K562 (cell line): ENCODE data around the gene CAAP1. TPM values are rescaled to one million over a fixed set of nuclear protein-coding genes. Genes with fewer than 3 reads are reported as not detected.

Experiments
- ATAC-seq: fragments of 200-7000 bp; cut with Tn5 transposase; 3 replicates; pipeline ENCODE4 v1.9.1; 2020; ENCODE audit warnings: moderate library complexity
- BruUV-seq: library from RNA; stranded (reverse); fragments of 400-500 nt; replicated peaks from 2 replicates; lab custom pipeline; 2021; lab: Mats Ljungman, UMichigan
- CTCF ChIA-PET: fragments of 300-600 bp; formaldehyde crosslinking; extraction: SDS; loops from one replicate; lab custom pipeline; 2021; ENCODE audit warnings: low intra/inter-chr PET ratio; lab: Yijun Ruan, JAX
- POLR2A ChIA-PET: fragments of 300-600, 350-650 bp; sonication (Branson Sonifier 250); formaldehyde crosslinking; extraction: SDS; loops from one replicate; lab custom pipeline; 2021; ENCODE audit warnings: antibody characterized with exemption, inconsistent platforms; lab: Yijun Ruan, JAX
- DNase-seq, 4 experiments: peaks; one replicate each; pipeline versions ENCODE4 v3.0.0 to v3.0.0-alpha.2; 2011 to 2018; ENCODE audit warnings: low spot score in 3 of 4, mixed read lengths in 3 of 4; ENCODE audit errors: extremely low read depth in 1 of 4
- FAIRE-seq: peaks from 2 replicates; lab custom pipeline; 2011; peaks lifted over from hg19 to GRCh38; lab: Jason Lieb, UNC
- H2AFZ ChIP-seq: 2 replicates; pipeline ENCODE4 v1.6.0; 2011; ENCODE audit warnings: low read depth, low read length, control low read depth, inconsistent platforms
- H3K27ac ChIP-seq: fragments of 200-600 bp; 3 replicates; pipeline ENCODE4 v1.8.0; 2011; ENCODE audit warnings: low read depth, mild to moderate bottlenecking, control low read depth, inconsistent platforms, low read length, moderate library complexity, mixed read lengths; ENCODE audit errors: extremely low read depth
- H3K27me3 ChIP-seq, 2 experiments: fragments of 300-600 bp in 1 of 2; 2 replicates in 1 of 2; 3 replicates in 1 of 2; pipeline versions ENCODE4 v1.6.0 to v1.8.0; 2011; ENCODE audit warnings: inconsistent platforms in 2 of 2, low read length in 2 of 2, mild to moderate bottlenecking in 1 of 2, mixed read lengths in 1 of 2, moderate library complexity in 1 of 2; ENCODE audit not compliant: control insufficient read depth in 2 of 2, insufficient read depth in 2 of 2
- H3K36me3 ChIP-seq: fragments of 300-600 bp; 3 replicates; pipeline ENCODE4 v1.8.0; 2011; ENCODE audit warnings: mild to moderate bottlenecking, low read length, inconsistent platforms; ENCODE audit not compliant: control insufficient read depth, insufficient read depth
- H3K4me1 ChIP-seq, 2 experiments: fragments of 200-600 bp in 1 of 2; replicated peaks in 1 of 2; 2 replicates in 1 of 2; 3 replicates in 1 of 2; pipeline versions ENCODE4 v1.5.1 to v1.8.0; 2011; ENCODE audit warnings: inconsistent platforms in 2 of 2, low read length in 2 of 2, mild to moderate bottlenecking in 1 of 2, mixed read lengths in 1 of 2, moderate library complexity in 1 of 2; ENCODE audit not compliant: control insufficient read depth in 2 of 2, insufficient read depth in 2 of 2
- H3K4me2 ChIP-seq: 2 replicates; pipeline ENCODE4 v1.6.1; 2011; ENCODE audit warnings: low read length, control low read depth, inconsistent platforms, mixed read lengths; ENCODE audit not compliant: insufficient read depth
- H3K4me3 ChIP-seq: fragments of 200-600 bp; sonication (generic), shearing (Covaris generic); 2 replicates; pipeline ENCODE4 v1.5.1; 2016; ENCODE audit warnings: control low read depth, inconsistent platforms
- H3K79me2 ChIP-seq: fragments of 200-600 bp; 3 replicates; pipeline ENCODE4 v1.8.0; 2011; ENCODE audit warnings: low read length, inconsistent platforms; ENCODE audit not compliant: control insufficient read depth, insufficient read depth
- H3K9ac ChIP-seq, 2 experiments: 2 replicates each; pipeline versions ENCODE4 v1.6.0 to v1.6.1; 2011; ENCODE audit warnings: low read depth in 2 of 2, low read length in 2 of 2, control low read depth in 1 of 2, inconsistent platforms in 1 of 2, mild to moderate bottlenecking in 1 of 2, mixed read lengths in 1 of 2; ENCODE audit not compliant: insufficient read depth in 1 of 2
- H3K9me1 ChIP-seq: one replicate; pipeline ENCODE4 v1.6.0; 2011; ENCODE audit warnings: inconsistent platforms, mild to moderate bottlenecking, low read length, moderate library complexity; ENCODE audit not compliant: control insufficient read depth, insufficient read depth
- H3K9me3 ChIP-seq: replicated peaks from 2 replicates; pipeline ENCODE4 v1.5.1; 2011; ENCODE audit warnings: low read depth, low read length, inconsistent platforms; ENCODE audit not compliant: control insufficient read depth, insufficient read depth
- H4K20me1 ChIP-seq: replicated peaks from 2 replicates; pipeline ENCODE4 v1.6.1; 2011; ENCODE audit warnings: low read length, inconsistent platforms, mixed read lengths; ENCODE audit not compliant: control insufficient read depth, insufficient read depth
- HMG20A ChIP-seq: fragments of 450-650 bp; formaldehyde crosslinking; conservative IDR thresholded peaks from 2 replicates; pipeline ENCODE4 v1.4.0; 2020; ENCODE audit warnings: mild to moderate bottlenecking, mixed read lengths
- L3MBTL2 ChIP-seq: fragments of 450-650 bp; IDR thresholded peaks from 2 replicates; pipeline ENCODE4 v1.6.1; 2016; ENCODE audit warnings: mild to moderate bottlenecking, moderate library complexity
- MCM2 ChIP-seq: fragments of 450-650 bp; IDR thresholded peaks from 2 replicates; pipeline ENCODE4 v1.6.1; 2017; ENCODE audit warnings: low read depth, mild to moderate bottlenecking
- MYNN ChIP-seq, 2 experiments: sonication (generic); formaldehyde crosslinking in 1 of 2; IDR thresholded peaks; 2 replicates each; pipeline versions ENCODE4 v1.5.0 to v1.6.1; 2016 to 2020; ENCODE audit warnings: antibody characterized with exemption in 1 of 2, missing genetic modification reagents in 1 of 2
- NR0B1 ChIP-seq: fragments of 450-650 bp; IDR thresholded peaks from one replicate; pipeline ENCODE4 v1.6.1; 2018; ENCODE audit warnings: mild to moderate bottlenecking, moderate library complexity; ENCODE audit not compliant: partially characterized antibody
- TAL1 ChIP-seq: fragments of 450-650 bp; IDR thresholded peaks from 2 replicates; pipeline ENCODE4 v1.6.1; 2016; ENCODE audit warnings: mild to moderate bottlenecking
- TCF7 ChIP-seq: sonication (generic); IDR thresholded peaks from 2 replicates; pipeline ENCODE4 v1.6.1; 2016; ENCODE audit warnings: antibody characterized with exemption, borderline replicate concordance
- ZKSCAN1 ChIP-seq: fragments of 150-350 bp; IDR thresholded peaks from 2 replicates; pipeline ENCODE4 v1.6.1; 2016; ENCODE audit warnings: low read depth, low read length
- ZNF174 ChIP-seq: fragments of 250-450 bp; sonication (Bioruptor Pico); IDR thresholded peaks from 2 replicates; pipeline ENCODE4 v1.4.0; 2020; ENCODE audit warnings: mild to moderate bottlenecking
- WGBS: fragments of 100-300 bp; shearing (Covaris generic); methylation state at CpG from one replicate; pipeline ENCODE4 v1.1.6; 2016; ENCODE audit warnings: low coverage, mixed read lengths; ENCODE audit not compliant: insufficient coverage; ENCODE audit errors: missing lambda C conversion rate; 5-methylcytosine and 5-hydroxymethylcytosine counted together
- in situ Hi-C: fragments of 300-500 bp; cut with MboI; formaldehyde crosslinking; loops from 4 replicates; pipeline ENCODE4 v1.15.0; 2018; ENCODE audit warnings: inconsistent platforms, mixed read lengths
- intact Hi-C: fragments of 100-400 bp; cut with micrococcal nuclease; formaldehyde crosslinking; loops from 2 replicates; pipeline ENCODE4 v1.14.2; 2022
- polyA plus RNA-seq, 8 experiments: library from polyadenylated mRNA; depleted of rRNA in 4 of 8; stranded (reverse) in 5 of 8; unstranded in 3 of 8; fragments of >200 nt; fragmentation: Nextera tagmentation in 2 of 8; fragmentation: Illumina TruSeq in 1 of 8; extraction: Ambion mirVana in 2 of 8; extraction: Trizol in 1 of 8; gene quantifications; 2 replicates each; pipeline versions ENCODE4 v1.2.1 to v1.2.3, GENCODE V29; 2011 to 2014; ENCODE audit warnings: inconsistent platforms in 1 of 8, missing spikeins in 1 of 8
- total RNA-seq, 7 experiments: library from RNA; depleted of rRNA in 6 of 7; stranded (reverse); fragments of >200 nt in 6 of 7; fragmentation: Illumina TruSeq in 2 of 7; extraction: Trizol in 2 of 7; gene quantifications; 2 replicates each; pipeline versions ENCODE4 v1.2.1 to v1.2.3, GENCODE V29; 2011 to 2021; ENCODE audit warnings: low replicate concordance in 1 of 7
- TF ChIP-seq, protein P1 (sequence below), 3 experiments: fragments of 200-800 bp in 1 of 3; sonication (Bioruptor generic) in 1 of 3; sonication (generic) in 1 of 3; formaldehyde crosslinking in 1 of 3; IDR thresholded peaks; 2 replicates each; pipeline versions ENCODE4 v1.6.1 to v1.8.0; 2016 to 2022; ENCODE audit warnings: mild to moderate bottlenecking in 2 of 3, missing compliant biosample characterization in 2 of 3, missing genetic modification characterization in 2 of 3, missing genetic modification reagents in 1 of 3
- TF ChIP-seq, protein P2 (sequence below): sonication (generic); formaldehyde crosslinking; IDR thresholded peaks from 2 replicates; pipeline ENCODE4 v1.8.0; 2023; ENCODE audit warnings: mild to moderate bottlenecking, missing genetic modification reagents

CAAP1 gene
- total and polyA plus RNA-seq, 9 of the 15 experiments (the other 6 are each of a cell fraction or from before 2014, with no cell fraction given) = 8.9 to 17.4 (median 15.3) TPM

- H2AFZ ChIP-seq = no peak overlapping the region
- H3K79me2 ChIP-seq = no peaks in the 10 kb centered on the region
- TF ChIP-seq MYNN (IDR thresholded peaks at IDR 0.05) = no peak
- no peak for TF ChIP-seq MYNN (CRISPR knock-in tag; IDR thresholded peaks at IDR 0.05)
- no peak for TF ChIP-seq NR0B1
- TF ChIP-seq TAL1 = no peak
- no peak for TF ChIP-seq L3MBTL2
- no peak for TF ChIP-seq TCF7
- TF ChIP-seq, all 486 proteins: peak for 0
- ATAC-seq (no peak), DNase-seq (no peak), FAIRE-seq (no peak)
- in situ Hi-C loops (no loop called here), intact Hi-C loops (no loop called here)
- Histone ChIP-seq H3K4me1 (no peaks in the 10 kb centered on the region), H3K9me3 (no peaks in the 10 kb centered on the region), H3K27me3 (no peaks in the 10 kb centered on the region), H4K20me1 (no peaks in the 10 kb centered on the region), H3K27ac (no peak overlapping the region), H3K9me1 (no peaks in the 10 kb centered on the region), H3K4me3 (no peak overlapping the region), H3K4me2 (no peak overlapping the region), H3K9ac (no peak overlapping the region), H3K36me3 (no peaks in the 10 kb centered on the region)
- WGBS = 13% methylated on average over 2 of the region's 2 CpGs
- POLR2A ChIA-PET = no interaction called here
- BruUV-seq = no TSS peak
- CTCF ChIA-PET = no interaction called here
Measured at GRCh38 chr9:26814799-26815198, 77.8 kb downstream of the CAAP1 start.

GRCh38 chr9:26813247-26813646 is 79.4 kb downstream of the CAAP1 start:
- H3K27me3 ChIP-seq = no peaks in the 10 kb centered on the region
- POLR2A ChIA-PET = no interaction called here
- no peak overlapping the region for H3K4me3 ChIP-seq
- H3K9me3 ChIP-seq = no peaks in the 10 kb centered on the region
- H3K36me3 ChIP-seq = no peaks in the 10 kb centered on the region
- intact Hi-C loops = no loop called here
- in situ Hi-C loops = no loop called here
- no peaks in the 10 kb centered on the region for H3K4me1 ChIP-seq
- no peaks in the 10 kb centered on the region for H3K9me1 ChIP-seq
- no peaks in the 10 kb centered on the region for H4K20me1 ChIP-seq
- ATAC-seq = no peak
- no TSS peak for BruUV-seq
- H2AFZ ChIP-seq = no peak overlapping the region
- no peaks in the 10 kb centered on the region for H3K79me2 ChIP-seq
- no peak for DNase-seq
- H3K4me2 ChIP-seq = no peak overlapping the region
- CTCF ChIA-PET = no interaction called here
- no peak for FAIRE-seq
- H3K9ac ChIP-seq = no peak overlapping the region
- no peak overlapping the region for H3K27ac ChIP-seq
- TF ChIP-seq, protein P1, sequence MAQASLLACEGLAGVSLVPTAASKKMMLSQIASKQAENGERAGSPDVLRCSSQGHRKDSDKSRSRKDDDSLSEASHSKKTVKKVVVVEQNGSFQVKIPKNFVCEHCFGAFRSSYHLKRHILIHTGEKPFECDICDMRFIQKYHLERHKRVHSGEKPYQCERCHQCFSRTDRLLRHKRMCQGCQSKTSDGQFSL (CRISPR knock-in tag; IDR thresholded peaks at IDR 0.05) = no peak
- TF ChIP-seq, protein P1 (tag; IDR thresholded peaks at IDR 0.05) = no peak
- TF ChIP-seq HMG20A (no peak), TCF7 (no peak), MCM2 (no peak), ZNF174 (no peak), ZKSCAN1 (no peak)
- TF ChIP-seq, protein P2, sequence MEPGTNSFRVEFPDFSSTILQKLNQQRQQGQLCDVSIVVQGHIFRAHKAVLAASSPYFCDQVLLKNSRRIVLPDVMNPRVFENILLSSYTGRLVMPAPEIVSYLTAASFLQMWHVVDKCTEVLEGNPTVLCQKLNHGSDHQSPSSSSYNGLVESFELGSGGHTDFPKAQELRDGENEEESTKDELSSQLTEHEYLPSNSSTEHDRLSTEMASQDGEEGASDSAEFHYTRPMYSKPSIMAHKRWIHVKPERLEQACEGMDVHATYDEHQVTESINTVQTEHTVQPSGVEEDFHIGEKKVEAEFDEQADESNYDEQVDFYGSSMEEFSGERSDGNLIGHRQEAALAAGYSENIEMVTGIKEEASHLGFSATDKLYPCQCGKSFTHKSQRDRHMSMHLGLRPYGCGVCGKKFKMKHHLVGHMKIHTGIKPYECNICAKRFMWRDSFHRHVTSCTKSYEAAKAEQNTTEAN (CRISPR knock-in tag) = no peak
